Esophagus squamous epithelium (tissue), 5 donors: ENCODE measurements around the gene RASA2. TPM values are rescaled to one million over a fixed set of nuclear protein-coding genes. Genes with fewer than 3 reads are reported as not detected.

Source experiments
- DNase-seq: peaks from one replicate; lab custom pipeline; 2025; lab: John Stamatoyannopoulos, UW
- H3K27ac ChIP-seq, 4 donors: fragments of 200-600 bp; sonication (generic); one replicate each; pipeline ENCODE4 v1.5.1; 2016 to 2019; ENCODE audit warnings: mild to moderate bottlenecking in 1 of 4
- H3K27me3 ChIP-seq, 4 donors: fragments of 200-600 bp; sonication (generic); 1 replicate in 3 of 4; 2 replicates in 1 of 4; pipeline versions ENCODE4 v1.5.1 to v1.6.0; 2017 to 2021; ENCODE audit warnings: antibody characterized with exemption in 1 of 4
- H3K36me3 ChIP-seq, 3 donors: fragments of 200-600 bp; sonication (generic); one replicate each; pipeline ENCODE4 v1.5.1; 2016 to 2019
- H3K4me1 ChIP-seq, 3 donors: fragments of 200-600 bp; sonication (generic); one replicate each; pipeline ENCODE4 v1.5.1; 2017 to 2019
- H3K4me3 ChIP-seq, 4 donors: fragments of 200-600 bp; sonication (generic); 1 replicate in 3 of 4; 2 replicates in 1 of 4; pipeline ENCODE4 v1.5.1; 2016 to 2019; ENCODE audit warnings: mild to moderate bottlenecking in 2 of 4, moderate library complexity in 1 of 4
- H3K9me3 ChIP-seq, 3 donors: fragments of 200-600 bp; sonication (generic); one replicate each; pipeline ENCODE4 v1.5.1; 2016 to 2019
- POLR2A ChIP-seq, 4 donors: fragments of 450-650 bp; IDR thresholded peaks; one replicate each; pipeline ENCODE4 v1.6.1; 2017; ENCODE audit warnings: antibody characterized with exemption in 4 of 4, mild to moderate bottlenecking in 4 of 4, moderate library complexity in 3 of 4
- WGBS, 2 donors: methylation state at CpG; one replicate each; pipeline ENCODE4 v1.1.5; 2018; 5-methylcytosine and 5-hydroxymethylcytosine counted together
- intact Hi-C: fragments of 100-400 bp; cut with DNase I; formaldehyde crosslinking; loops from one replicate; pipeline ENCODE4 v1.15.0; 2022
- total RNA-seq, 4 donors: library from RNA; depleted of rRNA; stranded (reverse); fragments of >200 nt; gene quantifications; one replicate each; pipeline ENCODE4 v1.1.0, GENCODE V29; 2016
- TF ChIP-seq, protein P1 (sequence below), 6 experiments: fragments of 450-650 bp in 4 of 6; fragments of 200-600 bp in 2 of 6; sonication (generic) in 2 of 6; IDR thresholded peaks; one replicate each; pipeline ENCODE4 v1.5.1; 2016 to 2019; ENCODE audit warnings: antibody characterized with exemption in 6 of 6, mild to moderate bottlenecking in 4 of 6, moderate library complexity in 4 of 6
- donor health status: DM: yes; HTN: yes; CAD: no.

The RASA2 gene
- total RNA-seq, 4 donors from 2014 or later, result 12.6 to 24.6 (median 19.4) TPM

- Histone ChIP-seq H3K4me3 (no peak overlapping the region), H3K9me3 (no peaks in the 10 kb centered on the region), H3K27me3 (no peaks in the 10 kb centered on the region), H3K27ac (no peak overlapping the region), H3K36me3 (peaks cover 0 to 47% (median 0%) of the 10 kb centered on the region in 3 donors), H3K4me1 (peaks cover 0 to 5% (median 0%) of the 10 kb centered on the region in 3 donors)
- TF ChIP-seq POLR2A (IDR thresholded peaks at IDR 0.05), result no peak
- TF ChIP-seq, protein P1, sequence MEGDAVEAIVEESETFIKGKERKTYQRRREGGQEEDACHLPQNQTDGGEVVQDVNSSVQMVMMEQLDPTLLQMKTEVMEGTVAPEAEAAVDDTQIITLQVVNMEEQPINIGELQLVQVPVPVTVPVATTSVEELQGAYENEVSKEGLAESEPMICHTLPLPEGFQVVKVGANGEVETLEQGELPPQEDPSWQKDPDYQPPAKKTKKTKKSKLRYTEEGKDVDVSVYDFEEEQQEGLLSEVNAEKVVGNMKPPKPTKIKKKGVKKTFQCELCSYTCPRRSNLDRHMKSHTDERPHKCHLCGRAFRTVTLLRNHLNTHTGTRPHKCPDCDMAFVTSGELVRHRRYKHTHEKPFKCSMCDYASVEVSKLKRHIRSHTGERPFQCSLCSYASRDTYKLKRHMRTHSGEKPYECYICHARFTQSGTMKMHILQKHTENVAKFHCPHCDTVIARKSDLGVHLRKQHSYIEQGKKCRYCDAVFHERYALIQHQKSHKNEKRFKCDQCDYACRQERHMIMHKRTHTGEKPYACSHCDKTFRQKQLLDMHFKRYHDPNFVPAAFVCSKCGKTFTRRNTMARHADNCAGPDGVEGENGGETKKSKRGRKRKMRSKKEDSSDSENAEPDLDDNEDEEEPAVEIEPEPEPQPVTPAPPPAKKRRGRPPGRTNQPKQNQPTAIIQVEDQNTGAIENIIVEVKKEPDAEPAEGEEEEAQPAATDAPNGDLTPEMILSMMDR (IDR thresholded peaks at IDR 0.05), result no peak
- no peak for DNase-seq
- whole genome bisulfite sequencing, 2 donors, result 91 to 98% methylated on average over 3 to 4 of the region's 4 CpGs
- intact Hi-C loops, result no loop called here
Measured at GRCh38 chr3:141523615-141524375, 37.0 kb downstream of the RASA2 start.

GRCh38 chr3:141524988-141525387 lies 38.2 kb downstream of the RASA2 start:
- no peaks in the 10 kb centered on the region for H3K9me3 ChIP-seq
- no peaks in the 10 kb centered on the region for H3K27me3 ChIP-seq
- peaks cover 0 to 17% (median 5%) of the 10 kb centered on the region in 3 donors for H3K4me1 ChIP-seq
- H3K27ac ChIP-seq, result no peak overlapping the region
- WGBS, 2 donors, result 17 to 35% methylated on average over 1 of the region's 1 CpG
- peaks cover 0 to 35% (median 0%) of the 10 kb centered on the region in 3 donors for H3K36me3 ChIP-seq
- DNase-seq, result no peak
- TF ChIP-seq, protein P1 (IDR thresholded peaks at IDR 0.05), result no peak
- TF ChIP-seq POLR2A (IDR thresholded peaks at IDR 0.05), result no peak
- no peak overlapping the region for H3K4me3 ChIP-seq
- intact Hi-C loops, result no loop called here

GRCh38 chr3:141525814-141526213 lies 39.0 kb downstream of the RASA2 start:
- Histone ChIP-seq H3K36me3 (peaks cover 0 to 27% (median 0%) of the 10 kb centered on the region in 3 donors), H3K4me3 (no peak overlapping the region), H3K27ac (no peak overlapping the region), H3K4me1 (peaks cover 0 to 26% (median 12%) of the 10 kb centered on the region in 3 donors), H3K9me3 (no peaks in the 10 kb centered on the region), H3K27me3 (no peaks in the 10 kb centered on the region)
- no peak for DNase-seq
- 45 to 84% methylated on average over 2 of the region's 2 CpGs for WGBS, 2 donors
- no peak for TF ChIP-seq POLR2A (IDR thresholded peaks at IDR 0.05)
- TF ChIP-seq, protein P1 (IDR thresholded peaks at IDR 0.05), result no peak
- intact Hi-C loops, result no loop called here

DNA sequence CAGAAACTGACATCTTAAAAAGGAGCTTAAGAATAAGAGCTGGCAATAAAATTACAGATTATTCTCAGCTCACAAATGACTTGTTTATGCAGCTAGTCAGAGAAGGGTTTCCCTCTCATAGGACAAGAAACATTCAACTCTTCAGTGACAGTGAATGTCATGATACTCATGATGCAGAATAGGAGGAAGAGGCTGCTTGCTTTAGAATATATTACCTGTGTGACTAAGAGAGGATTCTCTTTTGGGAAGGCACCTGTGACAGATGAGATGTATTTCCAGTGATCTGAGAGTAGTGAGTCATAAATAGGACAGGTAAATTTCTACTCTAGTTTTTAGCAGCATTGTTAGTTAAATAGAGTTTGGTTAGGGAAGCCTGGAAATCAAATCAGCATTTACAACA lies 39.9 kb downstream of the RASA2 start:
- intact Hi-C loops, result no loop called here
- Histone ChIP-seq H3K4me1 (peaks cover 0 to 28% (median 12%) of the 10 kb centered on the region in 3 donors), H3K27me3 (no peaks in the 10 kb centered on the region), H3K27ac (no peak overlapping the region), H3K36me3 (peaks cover 0 to 27% (median 0%) of the 10 kb centered on the region in 3 donors), H3K4me3 (no peak overlapping the region), H3K9me3 (no peaks in the 10 kb centered on the region)
- TF ChIP-seq POLR2A (IDR thresholded peaks at IDR 0.05), result no peak
- TF ChIP-seq, protein P1 (IDR thresholded peaks at IDR 0.05), result no peak
- no peak for DNase-seq

DNA sequence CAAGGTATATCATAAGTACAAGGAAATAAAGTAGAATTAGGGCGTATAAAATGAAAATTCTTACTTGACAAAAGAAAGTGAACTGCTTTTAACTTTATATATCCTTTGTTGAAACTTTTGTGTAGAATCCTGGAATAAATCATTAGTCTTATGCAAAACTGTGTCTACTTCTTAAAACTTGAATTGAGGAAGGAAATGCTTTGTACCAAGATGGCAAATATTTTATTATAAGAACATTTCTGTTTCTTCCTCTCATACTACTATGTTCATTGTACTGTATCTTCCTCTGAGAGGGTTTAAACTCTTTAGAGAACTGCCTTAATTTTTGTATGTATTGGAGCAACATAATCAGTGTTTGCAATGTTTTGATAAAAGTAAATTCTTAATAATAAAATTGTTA lies 42.0 kb downstream of the RASA2 start:
- H3K4me1 ChIP-seq, result peaks cover 0 to 28% (median 12%) of the 10 kb centered on the region in 3 donors
- WGBS, 2 donors, result 83% methylated on average over 1 of the region's 1 CpG
- no peak for TF ChIP-seq POLR2A (IDR thresholded peaks at IDR 0.05)
- TF ChIP-seq, protein P1 (IDR thresholded peaks at IDR 0.05), result no peak
- no peaks in the 10 kb centered on the region for H3K27me3 ChIP-seq
- no peak for DNase-seq
- intact Hi-C loops, result no loop called here
- no peaks in the 10 kb centered on the region for H3K9me3 ChIP-seq
- peak overlapping the region in 2 of 4 donors; percentile 23 to 41 for H3K27ac ChIP-seq
- peaks cover 0 to 10% (median 0%) of the 10 kb centered on the region in 3 donors for H3K36me3 ChIP-seq
- no peak overlapping the region for H3K4me3 ChIP-seq
